CD4-positive, alpha-beta T cell (primary cell): Measurements from ENCODE around the gene RNPEPL1. TPM values are rescaled to one million over a fixed set of nuclear protein-coding genes. Genes with fewer than 3 reads are reported as not detected.
A peak's percentile ranks its signal among the peaks of the same experiment; 100 is the strongest.
"Not testable (repeated sequence)": the region's sequence is repeated elsewhere in the genome, so short reads cannot be mapped to it uniquely, and the experiment has no call there.

ENCODE experiments used
- ATAC-seq: fragments of 200-7000 bp; cut with Tn5 transposase; one replicate; pipeline ENCODE4 v1.10.0; 2022; ENCODE audit warnings: mild to moderate bottlenecking; ENCODE audit not compliant: poor library complexity
- CTCF ChIA-PET: fragments of 350-600 bp; sonication (Branson Sonifier 250); formaldehyde crosslinking; loops from one replicate; lab custom pipeline; 2021; ENCODE audit warnings: antibody characterized with exemption, inconsistent platforms; lab: Charles Lee
- POLR2A ChIA-PET: fragments of 350-600 bp; sonication (Branson Sonifier 250); formaldehyde crosslinking; loops from one replicate; lab custom pipeline; 2021; ENCODE audit warnings: antibody characterized with exemption, inconsistent platforms; lab: Charles Lee
- DNase-seq, 14 experiments: peaks; one replicate each; pipeline ENCODE4 v3.0.0-alpha.2; 2013 to 2020; ENCODE audit warnings: mixed read lengths in 2 of 14
- H3K27ac ChIP-seq, 2 donors: one replicate each; pipeline versions ENCODE4 v1.5.1 to v1.7.0; 2013; ENCODE audit warnings: low read length in 2 of 2, low read depth in 1 of 2, mild to moderate bottlenecking in 1 of 2
- H3K27me3 ChIP-seq, 2 experiments: 1 replicate in 1 of 2; 2 replicates in 1 of 2; pipeline versions ENCODE4 v1.6.1 to v1.7.0; 2013; ENCODE audit warnings: low read length in 2 of 2, control low read depth in 1 of 2, mild to moderate bottlenecking in 1 of 2, moderate library complexity in 1 of 2; ENCODE audit not compliant: insufficient read depth in 2 of 2, control insufficient read depth in 1 of 2
- H3K36me3 ChIP-seq: one replicate; pipeline ENCODE4 v1.6.1; 2013; ENCODE audit warnings: low read length, control low read depth; ENCODE audit not compliant: insufficient read depth
- H3K4me1 ChIP-seq: one replicate; pipeline ENCODE4 v1.6.1; 2013; ENCODE audit warnings: low read length, control low read depth; ENCODE audit not compliant: insufficient read depth
- H3K4me3 ChIP-seq: one replicate; pipeline ENCODE4 v1.5.1; 2013; ENCODE audit warnings: mild to moderate bottlenecking, low read length, moderate library complexity
- H3K9me3 ChIP-seq, 2 experiments: 1 replicate in 1 of 2; 2 replicates in 1 of 2; pipeline versions ENCODE4 v1.6.1 to v1.7.0; 2013; ENCODE audit warnings: low read length in 2 of 2, mild to moderate bottlenecking in 2 of 2, control low read depth in 1 of 2, moderate library complexity in 1 of 2; ENCODE audit not compliant: control insufficient read depth in 1 of 2, insufficient read depth in 1 of 2
- H3K27ac Mint-ChIP-seq: one replicate; pipeline ENCODE4 v1.8.0; 2020; ENCODE audit warnings: mixed read lengths
- H3K27me3 Mint-ChIP-seq: one replicate; pipeline ENCODE4 v1.8.0; 2021; ENCODE audit warnings: mixed read lengths
- H3K36me3 Mint-ChIP-seq: one replicate; pipeline ENCODE4 v1.8.0; 2021; ENCODE audit warnings: low read depth, mixed read lengths
- H3K4me1 Mint-ChIP-seq: one replicate; pipeline ENCODE4 v1.8.0; 2021; ENCODE audit warnings: low read depth, mixed read lengths
- H3K4me3 Mint-ChIP-seq: one replicate; pipeline ENCODE4 v1.8.0; 2020; ENCODE audit warnings: mild to moderate bottlenecking, mixed read lengths
- H3K9me3 Mint-ChIP-seq: one replicate; pipeline ENCODE4 v1.8.0; 2020; ENCODE audit warnings: mixed read lengths
- intact Hi-C, 2 experiments: fragments of 100-400 bp; cut with DNase I in 1 of 2; cut with micrococcal nuclease in 1 of 2; formaldehyde crosslinking; loops; one replicate each; pipeline versions ENCODE4 v1.15.1 to v1.9.0; 2023 to 2025; cut with DNase I, micrococcal nuclease
- total RNA-seq, 174 experiments: library from RNA in 2 of 174; stranded (reverse) in 2 of 174; gene quantifications; one replicate each; pipeline ENCODE4 v1.2.3 and lab custom pipeline; 2021 to 2026
- TF ChIP-seq, protein P1 (sequence below): fragments of 200-600 bp; IDR thresholded peaks from one replicate; pipeline ENCODE4 v1.8.0; 2022; ENCODE audit warnings: antibody characterized with exemption, mild to moderate bottlenecking

RNPEPL1 gene
- total RNA-seq, 2 experiments from 2014 or later: 73.0 to 78.8 TPM

DNA sequence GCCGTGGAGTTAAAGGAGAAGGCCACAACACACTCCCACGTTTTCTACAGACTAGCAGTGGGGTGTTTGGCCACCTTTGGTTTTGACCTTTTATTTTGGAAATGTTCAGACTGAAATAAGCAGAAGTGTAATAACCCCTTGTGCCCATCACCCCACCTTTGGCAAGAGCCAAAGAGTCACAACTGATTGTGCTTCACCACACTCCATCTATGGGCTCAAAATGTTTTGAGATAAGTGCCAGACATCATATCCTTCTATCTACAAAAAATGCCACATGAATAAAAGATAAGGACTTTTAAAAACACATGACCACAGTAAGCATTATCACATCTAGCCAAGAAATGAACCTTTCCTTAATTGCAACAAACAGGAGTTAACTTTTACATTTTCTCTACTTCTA, 47.1 kb downstream of the RNPEPL1 start:
- Mint-ChIP-seq H3K4me1 (peaks cover 8% of the 10 kb centered on the region), H3K36me3 (peaks cover 24% of the 10 kb centered on the region), H3K9me3 (no peaks in the 10 kb centered on the region), H3K27ac (no peak overlapping the region), H3K27me3 (no peaks in the 10 kb centered on the region), H3K4me3 (no peak overlapping the region)
- Histone ChIP-seq H3K9me3 (peaks cover 7 to 13% of the 10 kb centered on the region in 2 experiments), H3K27ac (no peak overlapping the region), H3K4me3 (no peak overlapping the region), H3K36me3 (peaks cover 2% of the 10 kb centered on the region), H3K4me1 (peaks cover 28% of the 10 kb centered on the region), H3K27me3 (no peaks in the 10 kb centered on the region)
- ATAC-seq: no peak
- CTCF ChIA-PET: no interaction called here
- intact Hi-C loops: no loop called here
- TF ChIP-seq, protein P1, sequence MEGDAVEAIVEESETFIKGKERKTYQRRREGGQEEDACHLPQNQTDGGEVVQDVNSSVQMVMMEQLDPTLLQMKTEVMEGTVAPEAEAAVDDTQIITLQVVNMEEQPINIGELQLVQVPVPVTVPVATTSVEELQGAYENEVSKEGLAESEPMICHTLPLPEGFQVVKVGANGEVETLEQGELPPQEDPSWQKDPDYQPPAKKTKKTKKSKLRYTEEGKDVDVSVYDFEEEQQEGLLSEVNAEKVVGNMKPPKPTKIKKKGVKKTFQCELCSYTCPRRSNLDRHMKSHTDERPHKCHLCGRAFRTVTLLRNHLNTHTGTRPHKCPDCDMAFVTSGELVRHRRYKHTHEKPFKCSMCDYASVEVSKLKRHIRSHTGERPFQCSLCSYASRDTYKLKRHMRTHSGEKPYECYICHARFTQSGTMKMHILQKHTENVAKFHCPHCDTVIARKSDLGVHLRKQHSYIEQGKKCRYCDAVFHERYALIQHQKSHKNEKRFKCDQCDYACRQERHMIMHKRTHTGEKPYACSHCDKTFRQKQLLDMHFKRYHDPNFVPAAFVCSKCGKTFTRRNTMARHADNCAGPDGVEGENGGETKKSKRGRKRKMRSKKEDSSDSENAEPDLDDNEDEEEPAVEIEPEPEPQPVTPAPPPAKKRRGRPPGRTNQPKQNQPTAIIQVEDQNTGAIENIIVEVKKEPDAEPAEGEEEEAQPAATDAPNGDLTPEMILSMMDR: no peak
- POLR2A ChIA-PET: no interaction called here
- DNase-seq: no peak

DNA sequence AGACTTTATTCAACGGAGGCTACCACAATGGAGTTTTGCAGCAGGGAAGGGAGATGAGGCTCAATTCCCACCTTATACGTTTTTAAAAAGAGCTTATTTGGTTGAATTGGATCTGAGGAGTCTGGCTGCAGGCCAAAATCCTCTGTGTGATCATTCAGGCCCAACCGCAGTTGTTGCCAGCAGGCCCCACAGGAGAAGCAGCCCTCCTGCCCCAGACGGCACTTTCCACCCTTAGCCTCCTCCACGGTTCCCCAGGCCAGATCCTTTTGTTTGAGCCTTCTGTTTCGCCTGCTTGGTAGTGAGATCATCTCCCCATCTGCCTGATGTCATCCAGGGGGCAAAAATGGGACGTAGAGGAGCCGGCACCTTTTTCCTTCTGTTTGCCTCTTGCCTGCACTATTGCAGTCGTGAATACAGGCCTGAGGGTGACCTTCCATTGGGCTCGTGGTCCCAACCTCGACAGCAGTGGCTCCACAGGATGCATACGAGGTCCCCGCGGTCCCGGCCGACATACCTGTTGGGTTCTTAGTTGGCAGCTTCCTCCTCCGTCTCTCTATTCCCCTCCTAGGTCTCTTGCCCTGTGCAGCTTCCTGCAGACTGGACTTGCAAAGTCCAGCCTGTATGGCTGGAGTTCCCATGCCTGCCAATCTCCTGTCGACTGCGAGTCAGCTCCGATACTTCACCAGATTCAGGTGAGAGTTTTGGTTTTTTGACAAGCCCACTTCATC, 47.7 kb downstream of the RNPEPL1 start:
- H3K4me1 ChIP-seq: peaks cover 34% of the 10 kb centered on the region
- DNase-seq: peak in 1 of 14 experiments; percentile 20

DNA sequence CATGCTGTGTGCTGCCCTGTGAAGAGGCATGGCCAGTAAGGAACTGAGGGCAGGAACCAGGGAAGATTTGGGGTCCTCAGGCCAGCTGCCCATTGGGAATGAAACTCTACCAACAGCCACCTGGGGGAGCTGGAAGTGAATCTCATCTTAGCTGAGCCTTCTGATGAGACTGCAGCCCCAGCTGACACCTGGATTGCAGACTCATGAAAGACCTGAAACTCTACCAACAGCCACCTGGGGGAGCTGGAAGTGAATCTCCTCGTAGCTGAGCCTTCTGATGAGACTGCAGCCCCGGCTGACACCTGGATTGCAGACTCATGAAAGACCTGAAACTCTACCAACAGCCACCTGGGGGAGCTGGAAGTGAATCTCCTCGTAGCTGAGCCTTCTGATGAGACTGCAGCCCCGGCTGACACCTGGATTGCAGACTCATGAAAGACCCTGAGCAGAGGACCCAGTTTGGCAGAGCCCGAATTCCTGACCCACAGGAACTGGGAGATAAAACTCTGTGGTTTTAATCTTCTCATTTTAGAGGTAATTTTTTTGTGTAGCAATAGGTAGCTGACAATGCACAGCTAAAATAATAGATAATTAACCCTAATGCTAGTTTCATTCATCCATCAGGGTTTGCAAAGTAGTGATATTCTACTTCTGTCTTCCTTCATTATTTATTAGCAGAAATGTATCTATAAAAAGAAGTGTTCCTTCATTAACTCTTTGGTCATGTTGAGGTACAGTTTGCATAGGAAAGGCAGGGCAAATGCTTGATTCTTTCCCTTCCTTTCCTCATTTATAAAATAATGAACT, 48.8 kb downstream of the RNPEPL1 start:
- Histone ChIP-seq H3K4me1 (peaks cover 38% of the 10 kb centered on the region), H3K9me3 (peaks cover 7 to 13% of the 10 kb centered on the region in 2 experiments)
- H3K27ac ChIP-seq, H3K36me3 ChIP-seq, intact Hi-C loops, H3K27me3 ChIP-seq, ATAC-seq, H3K27me3 Mint-ChIP-seq, H3K4me3 Mint-ChIP-seq, H3K27ac Mint-ChIP-seq, H3K4me1 Mint-ChIP-seq, DNase-seq, H3K4me3 ChIP-seq, POLR2A ChIA-PET, H3K9me3 Mint-ChIP-seq: not testable (repeated sequence)
- H3K36me3 Mint-ChIP-seq: peaks cover 21% of the 10 kb centered on the region
- CTCF ChIA-PET: interaction anchor here (0.7 to 1.0 kb wide), 2 partner anchors 8 to 811 kb away, joined by 3 read pairs; partner anchors contain the start of gene GPR35

More for the DNA sequence above, 47.7 kb downstream of the RNPEPL1 start:
- Mint-ChIP-seq H3K27me3 (no peaks in the 10 kb centered on the region), H3K4me3 (no peak overlapping the region), H3K9me3 (no peaks in the 10 kb centered on the region), H3K4me1 (peaks cover 8% of the 10 kb centered on the region), H3K27ac (no peak overlapping the region), H3K36me3 (peaks cover 24% of the 10 kb centered on the region)
- H3K9me3 ChIP-seq: peaks cover 7 to 13% of the 10 kb centered on the region in 2 experiments
- peaks cover 2% of the 10 kb centered on the region for H3K36me3 ChIP-seq
- POLR2A ChIA-PET: no interaction called here
- CTCF ChIA-PET: interaction anchor here (1.0 kb wide), 1 partner anchor 9 kb away, joined by 3 read pairs; the partner anchor contains the start of gene GPR35
- TF ChIP-seq, protein P1: no peak
- H3K4me3 ChIP-seq: no peak overlapping the region
- ATAC-seq: no peak
- H3K27me3 ChIP-seq: no peaks in the 10 kb centered on the region
- H3K27ac ChIP-seq: no peak overlapping the region
- intact Hi-C loops: no loop called here
